GM18861 (cell line): Measurements from ENCODE around the gene EVPLL.
"Not testable (repeated sequence)": the region's sequence is repeated elsewhere in the genome, so short reads cannot be mapped to it uniquely, and the experiment has no call there.

Experiments
- ATAC-seq: cut with Tn5 transposase; IDR thresholded peaks from one replicate; pipeline ENCODE4 v1.9.1; 2021; ENCODE audit not compliant: unreplicated experiment

EVPLL gene

GRCh38 chr17:18379246-18380146 is 1.9 kb downstream of the EVPLL start:
- ATAC-seq, result no peak

DNA sequence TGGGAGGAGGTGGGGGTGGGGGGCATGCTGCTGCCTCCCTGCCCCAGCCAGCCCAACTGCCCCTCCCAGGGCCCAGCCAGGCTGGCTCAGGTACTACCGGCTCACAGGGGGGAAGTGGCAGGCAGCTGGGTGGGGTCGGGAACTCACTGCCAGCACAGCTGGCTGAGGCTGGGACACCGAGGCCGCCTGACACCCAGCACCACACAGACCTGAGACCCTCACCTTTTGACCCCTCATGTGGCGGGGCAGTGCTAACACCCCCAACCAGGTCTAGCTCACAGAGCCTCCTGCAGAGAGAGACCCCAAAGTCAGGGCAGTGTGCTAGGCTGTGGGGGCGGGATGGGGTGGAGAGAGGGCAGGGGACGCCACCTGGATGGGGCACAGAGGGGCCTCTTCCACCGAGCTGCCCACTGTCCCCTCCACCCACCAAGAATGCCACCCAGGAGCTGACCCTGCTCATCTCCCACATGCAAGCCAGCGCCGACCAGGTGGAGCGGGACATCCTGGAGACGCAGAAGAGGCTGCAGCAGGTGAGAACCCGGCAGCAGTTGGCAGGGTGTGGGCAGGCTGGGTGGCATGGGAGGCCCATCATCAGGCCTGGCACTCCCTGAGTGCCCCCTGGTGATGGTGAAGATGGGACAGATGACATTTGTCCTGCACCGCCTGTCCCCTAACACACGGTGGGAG is 3.0 kb downstream of the EVPLL start:
- no peak for ATAC-seq

DNA sequence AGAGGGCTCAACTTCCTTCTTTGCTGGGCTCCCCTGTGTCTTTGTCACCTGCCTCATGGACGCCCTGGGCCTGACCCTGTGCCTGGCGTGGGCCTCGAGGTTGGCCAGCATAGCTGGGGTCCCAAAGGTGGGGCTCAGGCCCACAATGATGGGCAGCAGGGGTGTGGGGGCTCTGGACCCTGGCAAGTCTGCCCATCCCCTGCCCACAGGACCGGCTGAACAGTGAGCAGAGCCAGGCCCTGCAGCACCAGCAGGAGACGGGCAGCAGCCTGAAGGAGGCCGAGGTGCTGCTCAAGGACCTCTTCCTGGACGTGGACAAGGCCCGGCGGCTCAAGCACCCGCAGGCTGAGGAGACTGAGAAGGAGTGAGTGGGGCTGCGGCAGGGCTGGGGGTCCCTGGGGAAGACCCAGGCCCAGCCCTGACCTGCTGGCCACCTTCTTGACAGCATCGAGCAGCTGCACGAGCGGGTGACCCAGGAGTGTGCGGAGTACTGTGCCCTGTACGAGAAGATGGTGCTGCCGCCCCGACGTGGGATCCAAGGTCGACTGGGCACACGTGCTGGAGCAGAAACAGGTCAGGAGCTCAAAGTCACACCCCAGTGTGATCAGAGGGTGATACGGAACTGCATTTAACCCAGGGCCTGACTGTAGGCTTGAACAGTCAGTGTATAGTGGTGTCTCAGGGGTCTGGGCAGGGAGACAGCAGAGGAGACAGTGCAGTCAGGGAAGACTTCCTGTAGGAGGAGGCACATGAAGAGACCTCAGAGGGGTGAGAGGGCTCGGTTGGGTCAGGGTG is 3.8 kb downstream of the EVPLL start:
- ATAC-seq, result no peak

- ATAC-seq, result no peak
Measured at GRCh38 chr17:18381953-18382245, 4.3 kb downstream of the EVPLL start.

DNA sequence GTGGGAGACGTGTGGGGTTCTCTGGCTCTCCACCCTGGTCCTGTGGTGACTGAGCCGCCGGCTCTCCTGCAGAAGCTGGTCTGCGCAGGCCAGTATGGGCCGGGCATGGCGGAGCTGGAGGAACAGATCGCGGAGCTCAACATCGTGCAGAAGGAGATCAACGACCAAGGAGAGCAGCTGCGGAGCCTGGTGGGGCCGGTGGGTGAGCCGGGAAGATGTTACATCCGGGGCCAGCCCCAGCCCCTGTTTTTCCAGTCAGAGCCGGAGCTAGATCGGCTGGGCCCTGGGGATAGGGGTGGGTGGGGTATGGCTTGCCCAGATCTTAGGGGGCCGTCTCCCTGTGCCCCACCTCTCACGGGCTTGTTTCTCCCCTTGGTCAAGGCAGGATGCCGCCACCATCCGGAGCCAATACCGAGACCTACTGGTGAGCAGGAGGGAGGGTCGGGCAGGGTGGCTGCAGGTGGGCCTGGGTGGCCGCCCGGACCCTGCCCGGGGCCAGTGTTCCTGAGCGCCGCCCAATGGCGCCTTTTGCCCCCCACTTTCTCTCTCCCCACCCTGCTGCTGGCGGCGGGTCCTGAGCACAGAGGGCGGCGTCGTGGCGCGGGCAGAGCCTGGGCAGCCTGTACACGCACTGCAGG is 5.0 kb downstream of the EVPLL start:
- ATAC-seq, result no peak

DNA sequence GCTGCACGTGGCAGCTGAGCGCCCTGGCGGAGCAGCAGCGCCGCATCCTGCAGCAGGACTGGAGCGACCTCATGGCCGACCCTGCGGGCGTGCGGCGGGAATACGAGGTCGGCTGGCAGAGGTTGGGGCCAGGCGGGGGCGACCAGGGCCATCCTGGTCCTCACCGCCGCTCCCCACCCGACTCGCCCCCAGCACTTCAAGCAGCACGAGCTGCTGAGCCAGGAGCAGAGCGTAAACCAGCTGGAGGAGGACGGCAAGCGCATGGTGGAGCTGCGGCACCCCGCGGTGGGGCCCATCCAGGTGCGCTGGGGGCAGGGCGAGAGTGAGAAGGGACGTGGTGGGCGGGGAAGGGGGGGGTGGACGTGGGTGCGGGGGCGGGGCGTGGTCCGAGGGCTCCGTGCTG is 5.5 kb downstream of the EVPLL start:
- ATAC-seq, result not testable (repeated sequence)

DNA sequence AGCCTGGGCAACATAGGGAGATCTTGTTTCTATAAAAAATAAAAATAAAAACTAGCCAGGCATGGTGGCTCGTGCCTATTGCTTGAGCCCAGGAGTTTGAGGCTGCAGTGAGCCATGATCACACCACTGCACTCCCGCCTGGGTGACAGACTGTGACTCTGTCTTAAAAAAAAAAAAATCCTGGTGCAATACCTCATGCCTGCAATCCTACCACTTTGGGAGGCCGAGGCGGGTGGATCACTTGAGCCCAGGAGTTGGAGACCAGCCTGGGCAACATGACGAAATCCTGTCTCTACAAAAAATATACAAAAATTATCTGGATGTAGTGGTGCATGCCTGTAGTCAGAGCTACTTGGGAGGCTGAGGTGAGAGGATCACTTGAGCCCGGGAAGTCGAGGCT is 6.7 kb downstream of the EVPLL start:
- ATAC-seq, result not testable (repeated sequence)

GRCh38 chr17:18387583-18387982 is 10.0 kb downstream of the EVPLL start:
- not testable (repeated sequence) for ATAC-seq

DNA sequence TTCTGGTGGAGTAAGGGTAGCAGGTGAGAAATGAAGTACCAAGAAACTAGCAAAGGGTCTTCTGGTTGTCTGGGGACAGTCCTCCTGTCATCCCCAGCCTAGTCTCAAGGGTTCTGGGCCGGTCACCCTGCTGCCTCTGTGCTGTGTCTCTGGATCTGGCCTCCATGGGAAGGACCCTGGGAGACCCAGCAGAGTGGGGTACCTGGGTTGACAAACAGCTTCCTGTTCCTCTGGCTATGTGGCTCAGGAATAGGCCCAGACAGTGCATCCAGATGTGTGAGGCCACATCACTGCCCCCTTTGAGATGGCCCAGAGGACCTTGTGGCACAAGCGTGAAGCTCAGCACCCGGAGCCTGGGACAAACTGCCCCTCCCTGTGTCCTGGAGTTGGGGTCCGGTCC is 10.7 kb downstream of the EVPLL start:
- ATAC-seq, result not testable (repeated sequence)

- not testable (repeated sequence) for ATAC-seq
Measured at GRCh38 chr17:18388728-18389127, 11.2 kb downstream of the EVPLL start.

GRCh38 chr17:18401872-18402590 is 24.5 kb downstream of the EVPLL start:
- not testable (repeated sequence) for ATAC-seq

DNA sequence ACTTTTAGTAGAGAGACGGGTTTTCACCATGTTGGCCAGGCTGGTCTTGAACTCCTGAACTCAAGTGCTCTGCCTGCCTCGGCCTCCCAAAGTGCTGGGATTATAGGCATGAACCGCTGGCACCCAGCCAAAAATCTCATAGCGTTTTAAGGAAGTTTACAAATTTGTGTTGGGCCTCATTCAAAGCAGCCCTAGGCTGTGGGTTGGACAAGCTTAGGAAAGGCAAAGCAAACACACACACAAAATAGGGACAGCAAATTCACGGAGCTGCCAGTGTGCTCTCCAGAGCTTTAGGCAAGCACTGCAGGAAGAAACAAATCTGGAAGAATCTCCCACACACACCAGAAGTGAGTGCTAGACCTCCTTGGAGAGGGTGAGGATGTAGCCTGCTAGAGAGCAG is 25.6 kb downstream of the EVPLL start:
- not testable (repeated sequence) for ATAC-seq

DNA sequence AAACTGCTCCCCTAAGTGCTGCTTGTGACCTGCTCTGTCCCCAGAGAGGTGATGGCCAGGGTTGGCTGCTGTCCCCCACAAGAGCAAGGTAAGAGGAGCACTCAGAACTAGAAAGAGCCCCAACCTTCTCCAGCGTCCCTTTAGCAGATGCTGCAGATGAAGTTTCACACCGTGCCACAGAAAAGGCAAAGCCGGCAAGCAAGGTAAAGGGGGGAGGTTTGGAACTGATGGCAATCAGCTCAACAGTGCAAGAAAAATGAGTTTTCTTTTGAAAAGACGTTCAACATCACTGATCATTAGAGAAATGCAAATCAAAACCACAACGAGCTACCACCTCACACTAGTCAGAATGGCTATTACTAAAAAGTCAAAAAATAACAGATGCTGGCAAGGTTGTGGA is 26.0 kb downstream of the EVPLL start:
- ATAC-seq, result peak; percentile 83

DNA sequence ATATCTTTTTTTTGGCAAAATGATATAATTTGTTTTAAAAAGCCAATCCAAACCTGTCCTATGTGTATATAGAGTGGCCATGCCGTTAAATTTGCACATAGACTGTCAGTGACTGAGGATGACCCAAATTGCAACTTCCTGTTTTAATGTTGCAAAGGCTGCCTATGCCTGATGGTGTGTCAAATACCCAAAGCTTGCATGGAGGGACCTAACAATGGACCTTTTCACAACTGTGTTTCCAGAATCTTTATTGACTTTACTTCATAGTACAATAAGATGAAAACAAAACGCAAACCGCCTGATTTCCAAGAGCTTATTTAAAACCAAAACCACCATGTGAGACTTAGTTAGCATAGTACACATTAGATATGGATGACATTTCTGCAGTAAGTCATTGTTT is 31.3 kb downstream of the EVPLL start:
- not testable (repeated sequence) for ATAC-seq

GRCh38 chr17:18409321-18409720 is 31.7 kb downstream of the EVPLL start:
- not testable (repeated sequence) for ATAC-seq

GRCh38 chr17:18410736-18411135 is 33.2 kb downstream of the EVPLL start:
- not testable (repeated sequence) for ATAC-seq

DNA sequence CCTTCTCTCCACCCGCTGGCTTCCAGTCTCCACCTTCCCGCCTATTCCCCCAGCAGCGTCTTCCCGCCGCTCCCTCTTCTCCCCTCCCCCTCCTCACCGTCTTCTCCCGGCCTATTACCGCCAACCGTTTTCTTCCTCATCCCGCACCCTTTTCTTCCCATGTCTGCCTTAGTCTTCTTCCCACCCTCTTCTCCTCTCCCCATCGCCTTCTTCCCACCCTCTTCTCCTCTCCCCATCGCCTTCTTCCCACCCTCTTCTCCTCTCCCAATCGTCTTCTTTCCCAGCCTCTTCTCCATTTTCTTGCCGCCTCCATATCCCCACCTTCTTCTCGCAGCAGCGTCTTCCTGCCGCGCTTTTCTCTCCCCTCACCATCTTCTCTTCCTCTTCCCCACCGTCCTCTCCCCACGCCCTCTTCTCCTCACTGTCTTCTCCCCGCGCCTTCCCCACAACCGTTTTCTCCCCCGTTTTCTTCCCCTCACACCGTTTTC is 33.8 kb downstream of the EVPLL start:
- ATAC-seq, result not testable (repeated sequence)

DNA sequence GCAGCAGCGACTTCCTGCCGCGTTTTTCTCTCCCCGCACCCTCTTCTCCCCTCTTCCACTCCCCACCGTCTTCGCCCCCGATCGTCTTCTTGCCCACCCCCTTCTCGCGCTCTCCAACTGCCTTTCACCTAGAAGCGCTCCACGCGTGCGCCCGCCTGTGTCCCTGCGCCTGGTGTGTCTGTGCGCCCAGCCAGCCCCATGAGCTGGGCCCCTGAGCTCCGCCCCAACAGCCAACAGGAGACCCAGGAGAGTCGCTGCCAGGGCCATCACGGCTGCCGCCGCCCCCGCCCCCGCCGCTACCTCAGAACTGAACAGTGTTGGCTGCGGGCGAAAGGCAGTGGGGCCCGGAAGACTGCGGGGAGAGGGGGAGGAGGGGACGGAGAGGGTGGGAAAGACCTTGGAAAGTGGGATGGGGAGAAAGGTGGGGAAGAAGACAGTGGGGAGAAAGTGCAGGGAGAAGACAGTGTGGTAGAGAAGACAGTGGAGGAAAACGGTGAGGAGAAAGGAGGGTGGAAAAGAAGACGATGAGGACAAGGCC is 34.5 kb downstream of the EVPLL start:
- ATAC-seq, result peak; percentile 63

DNA sequence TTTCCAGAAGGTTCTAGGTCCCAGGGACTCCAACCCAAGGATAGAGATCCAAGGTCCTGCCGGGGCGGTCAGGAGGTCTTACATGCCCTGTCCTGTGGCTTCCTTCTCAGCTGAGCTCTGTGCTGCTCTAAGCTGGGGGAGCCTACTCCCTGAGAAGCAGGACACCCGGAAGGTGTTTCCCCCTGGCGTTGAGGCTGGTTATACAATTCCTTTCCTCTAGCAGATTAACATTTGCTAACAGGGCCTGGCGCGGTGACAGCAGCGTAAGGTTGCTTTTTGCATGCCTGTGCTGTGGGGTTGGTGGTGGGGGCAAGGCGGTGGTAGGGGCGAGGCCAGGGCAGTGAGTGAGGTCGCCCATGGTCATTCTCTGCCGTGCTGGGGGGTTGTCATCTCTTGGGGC is 43.9 kb downstream of the EVPLL start:
- not testable (repeated sequence) for ATAC-seq

- ATAC-seq, result not testable (repeated sequence)
Measured at GRCh38 chr17:18422464-18422863, 44.9 kb downstream of the EVPLL start.
